ENCODE measurements around the gene RPS27.
"Not testable (repeated sequence)": the region's sequence is repeated elsewhere in the genome, so short reads cannot be mapped to it uniquely, and the experiment has no call there.

RPS27 gene

DNA sequence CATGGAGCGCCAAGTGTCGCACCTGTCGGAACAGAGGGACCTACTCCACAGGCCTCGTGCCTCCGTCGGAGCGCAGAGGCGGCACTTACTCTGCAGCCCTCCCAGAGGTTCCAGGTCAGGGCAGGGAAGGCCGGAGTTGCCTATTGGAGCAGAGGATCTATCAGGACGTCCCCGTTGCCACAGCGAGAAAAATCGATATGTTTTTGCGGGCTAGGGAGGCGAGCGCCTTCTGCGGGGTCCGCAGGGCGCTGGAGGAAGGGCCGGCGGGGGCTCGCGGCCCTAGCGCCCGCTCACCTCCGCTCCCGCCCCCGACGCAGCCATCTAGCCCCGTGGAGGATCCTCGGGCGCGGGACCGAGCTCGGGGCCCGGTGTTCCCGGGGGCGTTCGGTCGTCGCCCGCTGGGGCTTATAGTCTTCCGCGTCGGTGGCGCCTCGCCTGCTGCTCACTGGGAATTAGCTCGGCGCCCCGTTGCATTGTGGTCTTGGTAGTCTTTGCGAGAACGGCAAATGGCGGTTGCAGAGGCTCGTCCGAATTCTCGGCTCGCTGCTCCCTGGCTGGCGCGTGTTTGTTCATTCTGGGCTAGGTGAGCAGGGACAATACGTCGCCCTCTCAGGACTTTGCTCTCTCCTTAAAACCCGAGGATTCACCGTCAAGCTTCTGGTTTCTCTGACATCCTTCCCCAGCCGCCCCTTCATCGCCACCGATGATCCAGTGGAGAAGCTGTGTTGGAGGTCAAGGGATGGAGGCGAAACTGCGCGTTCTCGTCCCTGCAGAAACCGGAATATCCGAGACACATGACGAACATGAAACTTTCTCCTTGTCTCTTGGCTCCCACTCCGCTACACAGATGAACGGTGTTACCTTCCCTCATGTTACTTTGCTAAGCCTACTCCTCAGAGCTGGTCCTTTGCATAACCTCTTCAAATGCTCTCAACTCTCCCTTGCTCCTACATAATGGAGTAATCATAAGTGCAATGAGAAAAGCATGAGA, 13.0 kb upstream of the RPS27 start, which contains the start of gene JTB:
Gene JTB, minus strand, starts transcription at position 425 of the 991 bp plus-strand sequence. Its CDS starts 422 bp downstream, at position 3.
- no peak for TF ChIP-seq CTCF (IDR thresholded peaks at IDR 0.05; ENCODE audit: low read depth, low read length, missing control alignments)
- H3K4me3 ChIP-seq (ENCODE audit: low read depth, low read length) = peak within 1 kb of the TSS; percentile 99
- peak; percentile 57 for DNase-seq (ENCODE audit: low read depth)

- H3K4me3 ChIP-seq (ENCODE audit: low read depth, low read length) = peak overlapping the region; percentile 99
- no peak for DNase-seq (ENCODE audit: low read depth)
- no peak for TF ChIP-seq CTCF (IDR thresholded peaks at IDR 0.05; ENCODE audit: low read depth, low read length, missing control alignments)
Observed at GRCh38 chr1:153978274-153978909, 12.2 kb upstream of the RPS27 start.

DNA sequence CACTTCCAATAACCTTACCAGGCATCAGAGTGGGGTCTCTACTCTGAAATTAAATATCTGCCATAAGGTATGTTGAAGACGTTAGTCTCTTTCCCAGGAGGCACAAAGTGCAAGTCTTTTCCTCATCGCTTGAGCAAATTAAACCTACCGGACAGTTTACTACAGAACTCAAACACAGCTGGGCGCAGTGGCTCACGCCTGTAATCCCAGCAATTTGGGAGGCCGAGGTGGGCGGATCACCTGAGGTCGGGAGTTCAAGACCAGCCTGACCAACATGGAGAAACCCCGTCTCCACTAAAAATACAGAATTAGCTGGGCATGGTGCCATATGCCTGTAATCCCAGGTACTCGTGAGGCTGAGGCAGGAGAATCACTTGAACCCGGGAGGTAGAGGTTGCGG, 11.5 kb upstream of the RPS27 start:
- not testable (repeated sequence) for H3K4me3 ChIP-seq (ENCODE audit: low read depth, low read length); DNase-seq (ENCODE audit: low read depth)

GRCh38 chr1:153981735-153982134, 8.8 kb upstream of the RPS27 start:
- DNase-seq (ENCODE audit: low read depth); H3K4me3 ChIP-seq (ENCODE audit: low read depth, low read length): not testable (repeated sequence)

- no peak for DNase-seq (ENCODE audit: low read depth)
- no peak overlapping the region for H3K4me3 ChIP-seq (ENCODE audit: low read depth, low read length)
- no peak for TF ChIP-seq CTCF (IDR thresholded peaks at IDR 0.05; ENCODE audit: low read depth, low read length, missing control alignments)
Observed at GRCh38 chr1:153984123-153984894, 6.3 kb upstream of the RPS27 start.

DNA sequence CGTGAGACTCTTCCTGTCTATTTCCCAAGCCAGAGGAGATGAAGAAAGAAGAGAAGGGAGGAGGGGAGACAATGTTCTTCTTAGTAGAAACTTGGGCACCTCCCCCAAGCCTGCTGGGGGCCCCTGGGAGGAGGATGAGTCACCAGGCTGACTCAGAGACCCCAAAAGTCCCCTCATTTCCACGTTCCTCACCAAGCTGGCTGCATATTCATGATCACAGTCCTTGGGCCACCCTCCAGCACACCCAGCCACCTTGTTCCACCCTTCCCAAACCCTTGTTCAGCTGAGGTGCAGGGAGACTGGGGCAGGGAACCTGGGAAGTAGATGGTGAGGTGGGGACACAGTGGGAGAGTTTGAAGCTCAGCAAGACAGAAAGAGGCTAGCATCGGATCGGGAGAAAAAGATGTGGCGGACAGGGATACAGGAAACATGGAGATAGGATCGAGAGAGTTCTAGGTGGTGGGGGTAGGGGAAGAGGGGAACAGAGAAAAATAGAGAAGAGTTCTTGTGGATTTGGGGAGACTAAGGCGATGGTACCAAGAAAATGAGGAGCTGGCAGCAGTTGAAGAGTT, 5.1 kb upstream of the RPS27 start:
- no peak for DNase-seq (ENCODE audit: low read depth)
- no peak for TF ChIP-seq CTCF (IDR thresholded peaks at IDR 0.05; ENCODE audit: low read depth, low read length, missing control alignments)
- H3K4me3 ChIP-seq (ENCODE audit: low read depth, low read length) = peak overlapping the region; percentile 57

GRCh38 chr1:153985941-153986761, 4.4 kb upstream of the RPS27 start, which contains the start of gene RAB13:
Gene RAB13, minus strand, starts transcription at chr1:153986339. Its CDS starts 103 bp downstream, at chr1:153986236.
- H3K4me3 ChIP-seq (ENCODE audit: low read depth, low read length) = peak within 1 kb of the TSS; percentile 57
- TF ChIP-seq CTCF (IDR thresholded peaks at IDR 0.05; ENCODE audit: low read depth, low read length, missing control alignments) = no peak
- no peak for DNase-seq (ENCODE audit: low read depth)

All from GM12864 (cell line).